H1 (cell line): Measurements from ENCODE around the gene PLA2G4E. TPM values are rescaled to one million over a fixed set of nuclear protein-coding genes. Genes with fewer than 3 reads are reported as not detected.

Source experiments
- CTCF ChIA-PET: fragments of 300-600 bp; sonication (Branson Sonifier 250); formaldehyde crosslinking; loops from one replicate; lab custom pipeline; 2021; ENCODE audit not compliant: partially characterized antibody; lab: Charles Lee
- POLR2A ChIA-PET: fragments of 300-600 bp; sonication (Branson Sonifier 250); formaldehyde crosslinking; loops from one replicate; lab custom pipeline; 2021; ENCODE audit warnings: inconsistent platforms; ENCODE audit not compliant: partially characterized antibody; lab: Charles Lee
- DNase-seq, 2 experiments: peaks; one replicate each; pipeline versions ENCODE4 v3.0.0 to v3.0.0-alpha.2; 2010 to 2022; ENCODE audit warnings: low spot score in 2 of 2, low read depth in 1 of 2, mixed read lengths in 1 of 2
- FAIRE-seq: peaks from 2 replicates; lab custom pipeline; 2011; peaks lifted over from hg19 to GRCh38; lab: Jason Lieb, UNC
- H2AFZ ChIP-seq: 2 replicates; pipeline ENCODE4 v1.8.1; 2012; ENCODE audit warnings: low read length, inconsistent platforms
- H2AK5ac ChIP-seq: 2 replicates; pipeline ENCODE4 v1.6.1; 2013; ENCODE audit warnings: low read depth, low read length
- H2BK120ac ChIP-seq: replicated peaks from 2 replicates; pipeline ENCODE3; 2013; ENCODE audit warnings: low read depth, low read length, inconsistent platforms
- H2BK12ac ChIP-seq: 2 replicates; pipeline ENCODE4 v1.6.1; 2013; ENCODE audit warnings: low read depth, low read length
- H2BK15ac ChIP-seq: 2 replicates; pipeline ENCODE4 v1.6.1; 2013; ENCODE audit warnings: low read length
- H2BK20ac ChIP-seq: 2 replicates; pipeline ENCODE4 v1.6.1; 2013; ENCODE audit warnings: low read length
- H2BK5ac ChIP-seq: 2 replicates; pipeline ENCODE4 v1.6.1; 2013; ENCODE audit warnings: low read depth, low read length
- H3K14ac ChIP-seq: 2 replicates; pipeline ENCODE4 v1.6.1; 2013; ENCODE audit warnings: inconsistent platforms; ENCODE audit not compliant: insufficient read length
- H3K18ac ChIP-seq: 2 replicates; pipeline ENCODE4 v1.6.1; 2013; ENCODE audit warnings: low read length; ENCODE audit errors: extremely low read depth
- H3K23ac ChIP-seq: 2 replicates; pipeline ENCODE4 v1.6.1; 2013; ENCODE audit warnings: inconsistent platforms; ENCODE audit not compliant: insufficient read length
- H3K23me2 ChIP-seq: 2 replicates; pipeline ENCODE4 v1.6.1; 2013; ENCODE audit warnings: low read depth, low read length
- H3K27ac ChIP-seq: 2 replicates; pipeline ENCODE4 v1.6.1; 2011; ENCODE audit warnings: low read depth, low read length, inconsistent platforms
- H3K27me3 ChIP-seq, 4 experiments: replicated peaks in 1 of 4; 1 replicate in 1 of 4; 2 replicates in 3 of 4; pipeline versions ENCODE4 v1.6.1 to v1.8.1; 2011 to 2013; ENCODE audit warnings: low read length in 3 of 4, mild to moderate bottlenecking in 3 of 4, inconsistent platforms in 2 of 4, mixed read lengths in 2 of 4, moderate library complexity in 1 of 4; ENCODE audit not compliant: control insufficient read depth in 3 of 4, insufficient read depth in 3 of 4; ENCODE audit errors: extremely low read depth in 1 of 4
- H3K36me3 ChIP-seq, 4 experiments: 2 replicates each; pipeline versions ENCODE4 v1.6.1 to v1.8.1; 2011 to 2013; ENCODE audit warnings: mild to moderate bottlenecking in 4 of 4, low read length in 3 of 4, moderate library complexity in 2 of 4, control low read depth in 1 of 4, inconsistent platforms in 1 of 4; ENCODE audit not compliant: insufficient read depth in 4 of 4, control insufficient read depth in 2 of 4
- H3K4ac ChIP-seq: replicated peaks from 2 replicates; pipeline ENCODE3; 2013; ENCODE audit warnings: low read length, low read depth, mixed read lengths, inconsistent platforms; ENCODE audit not compliant: insufficient read length
- H3K4me1 ChIP-seq, 4 experiments: replicated peaks in 1 of 4; 1 replicate in 1 of 4; 2 replicates in 3 of 4; pipeline versions ENCODE4 v1.6.1 to v1.8.1; 2011 to 2013; ENCODE audit warnings: low read length in 3 of 4, inconsistent platforms in 2 of 4, mixed read lengths in 1 of 4; ENCODE audit not compliant: insufficient read depth in 4 of 4, control insufficient read depth in 3 of 4
- H3K4me2 ChIP-seq, 2 experiments: 2 replicates each; pipeline versions ENCODE4 v1.6.1 to v1.8.1; 2011 to 2013; ENCODE audit warnings: low read depth in 2 of 2, low read length in 2 of 2, control low read depth in 1 of 2, inconsistent platforms in 1 of 2, mild to moderate bottlenecking in 1 of 2; ENCODE audit not compliant: insufficient read depth in 1 of 2
- H3K4me3 ChIP-seq, 4 experiments: fragments of 200-600, 300-600 bp in 1 of 4; sonication (generic), shearing (Covaris generic), sonication (Bioruptor Twin) in 1 of 4; 2 replicates each; pipeline versions ENCODE4 v1.5.1 to v1.8.1; 2011 to 2016; ENCODE audit warnings: low read length in 4 of 4, low read depth in 3 of 4, control low read depth in 2 of 4, inconsistent platforms in 2 of 4, mild to moderate bottlenecking in 2 of 4, mixed read lengths in 1 of 4, moderate library complexity in 1 of 4; ENCODE audit not compliant: insufficient read depth in 2 of 4; ENCODE audit errors: extremely low read depth in 1 of 4
- H3K56ac ChIP-seq: replicated peaks from 2 replicates; pipeline ENCODE3; 2013; ENCODE audit warnings: low read depth, mild to moderate bottlenecking, mixed read lengths, low read length, inconsistent platforms; ENCODE audit not compliant: insufficient read length
- H3K79me1 ChIP-seq: 2 replicates; pipeline ENCODE4 v1.6.1; 2013; ENCODE audit warnings: low read depth, low read length, control low read depth
- H3K79me2 ChIP-seq, 2 experiments: 2 replicates each; pipeline versions ENCODE4 v1.6.1 to v1.8.1; 2012 to 2013; ENCODE audit warnings: low read length in 2 of 2, mild to moderate bottlenecking in 2 of 2, inconsistent platforms in 1 of 2; ENCODE audit not compliant: insufficient read depth in 2 of 2, control insufficient read depth in 1 of 2
- H3K9ac ChIP-seq, 4 experiments: replicated peaks in 1 of 4; 1 replicate in 1 of 4; 2 replicates in 3 of 4; pipeline versions ENCODE4 v1.6.1 to v1.8.1; 2011 to 2013; ENCODE audit warnings: low read depth in 3 of 4, low read length in 3 of 4, control low read depth in 2 of 4, mild to moderate bottlenecking in 2 of 4, moderate library complexity in 2 of 4, inconsistent platforms in 1 of 4; ENCODE audit errors: extremely low read depth in 1 of 4
- H3K9me3 ChIP-seq, 2 experiments: 2 replicates each; pipeline versions ENCODE4 v1.6.1 to v1.8.1; 2012 to 2013; ENCODE audit warnings: mild to moderate bottlenecking in 2 of 2, moderate library complexity in 2 of 2, control low read depth in 1 of 2, inconsistent platforms in 1 of 2, low read depth in 1 of 2, low read length in 1 of 2, mixed read lengths in 1 of 2; ENCODE audit not compliant: insufficient read depth in 2 of 2
- H4K20me1 ChIP-seq, 2 experiments: replicated peaks in 1 of 2; 2 replicates each; pipeline versions ENCODE3 to v1.8.1; 2011 to 2013; ENCODE audit warnings: inconsistent platforms in 2 of 2, low read length in 2 of 2, mild to moderate bottlenecking in 1 of 2; ENCODE audit not compliant: insufficient read depth in 2 of 2, control insufficient read depth in 1 of 2
- H4K5ac ChIP-seq: 2 replicates; pipeline ENCODE4 v1.6.1; 2013; ENCODE audit warnings: low read length, low read depth, mixed read lengths, inconsistent platforms; ENCODE audit not compliant: insufficient read length
- H4K8ac ChIP-seq: 2 replicates; pipeline ENCODE4 v1.8.0; 2013; ENCODE audit warnings: mild to moderate bottlenecking, moderate library complexity, low read length, inconsistent platforms; ENCODE audit not compliant: insufficient read depth; ENCODE audit errors: extremely low read depth
- H4K91ac ChIP-seq: replicated peaks from 2 replicates; pipeline ENCODE3; 2013; ENCODE audit warnings: low read length, mixed read lengths, inconsistent platforms; ENCODE audit not compliant: insufficient read length
- BRCA1 ChIP-seq: IDR thresholded peaks from 2 replicates; pipeline ENCODE4 v1.6.1; 2012; ENCODE audit warnings: low read depth, low read length, improper control_type of control experiment
- E2F6 ChIP-seq: IDR thresholded peaks from 2 replicates; pipeline ENCODE4 v1.6.1; 2012; ENCODE audit warnings: inconsistent platforms
- EGR1 ChIP-seq: IDR thresholded peaks from 2 replicates; pipeline ENCODE4 v1.6.1; 2011; ENCODE audit warnings: low read depth, low read length, borderline replicate concordance
- EP300 ChIP-seq, 2 experiments: IDR thresholded peaks; 1 replicate in 1 of 2; 2 replicates in 1 of 2; pipeline ENCODE4 v1.6.1; 2011 to 2012; ENCODE audit warnings: low read depth in 2 of 2, low read length in 2 of 2, mild to moderate bottlenecking in 2 of 2, borderline replicate concordance in 1 of 2, inconsistent platforms in 1 of 2, moderate library complexity in 1 of 2
- KDM4A ChIP-seq: IDR thresholded peaks from one replicate; pipeline ENCODE4 v1.7.1; 2012; ENCODE audit warnings: low read depth, mild to moderate bottlenecking, moderate library complexity, low read length, inconsistent platforms; ENCODE audit not compliant: severe bottlenecking
- MAX ChIP-seq: IDR thresholded peaks from 2 replicates; pipeline ENCODE4 v1.6.1; 2012; ENCODE audit warnings: inconsistent platforms
- NANOG ChIP-seq: IDR thresholded peaks from 2 replicates; pipeline ENCODE4 v1.6.1; 2011; ENCODE audit warnings: low read length, low read depth, mild to moderate bottlenecking, inconsistent platforms; ENCODE audit not compliant: insufficient read depth, poor library complexity, severe bottlenecking
- SIX5 ChIP-seq: IDR thresholded peaks from 2 replicates; pipeline ENCODE4 v1.6.1; 2011; ENCODE audit warnings: mild to moderate bottlenecking, low read depth, low read length
- TAF1 ChIP-seq: IDR thresholded peaks from 2 replicates; pipeline ENCODE4 v1.6.1; 2011; ENCODE audit warnings: mild to moderate bottlenecking, low read depth, low read length
- TCF12 ChIP-seq: IDR thresholded peaks from 2 replicates; pipeline ENCODE4 v1.6.1; 2011; ENCODE audit warnings: low read depth, mild to moderate bottlenecking, low read length
- YY1 ChIP-seq: IDR thresholded peaks from 2 replicates; pipeline ENCODE4 v1.6.1; 2011; ENCODE audit warnings: low read depth, mild to moderate bottlenecking, low read length
- ZNF274 ChIP-seq: IDR thresholded peaks from 2 replicates; pipeline ENCODE4 v1.7.0; 2012; ENCODE audit warnings: low read length, borderline replicate concordance; ENCODE audit errors: extremely low read depth
- WGBS, 2 experiments: shearing (Covaris generic) in 1 of 2; methylation state at CpG; one replicate each; pipeline versions ENCODE4 v1.1.6 to v1.1.7; 2013 to 2015; ENCODE audit warnings: low lambda C conversion rate in 2 of 2, mixed read lengths in 2 of 2, inconsistent platforms in 1 of 2, low coverage in 1 of 2, missing lambda C conversion rate in 1 of 2; ENCODE audit not compliant: insufficient replicate concordance in 2 of 2, insufficient coverage in 1 of 2, insufficient read length in 1 of 2; ENCODE audit errors: extremely low coverage in 1 of 2, missing lambda C conversion rate in 1 of 2; 5-methylcytosine and 5-hydroxymethylcytosine counted together
- polyA plus RNA-seq, 7 experiments: library from polyadenylated mRNA; depleted of rRNA in 3 of 7; stranded (reverse) in 5 of 7; unstranded in 2 of 7; fragments of >200 nt in 5 of 7; fragments of 200-250 nt in 2 of 7; gene quantifications; 1 replicate in 5 of 7; 2 replicates in 1 of 7; 4 replicates in 1 of 7; pipeline versions ENCODE4 v1.2.1 to v1.2.3, GENCODE V29; 2011 to 2013; ENCODE audit warnings: missing spikeins in 2 of 7, mixed read lengths in 2 of 7
- total RNA-seq: library from RNA; stranded (reverse); fragmentation: NEBNext Ultra II Directional; extraction: Animal tissue kit (Norgen Biotek cat#: 25700); gene quantifications from 2 replicates; pipeline ENCODE4 v1.2.1, GENCODE V29; 2021

PLA2G4E gene
- total and polyA plus RNA-seq, 2 of the 8 experiments (the other 6 are each of a cell fraction or from before 2014, with no cell fraction given), result 0.03 TPM; not detected in 1

DNA sequence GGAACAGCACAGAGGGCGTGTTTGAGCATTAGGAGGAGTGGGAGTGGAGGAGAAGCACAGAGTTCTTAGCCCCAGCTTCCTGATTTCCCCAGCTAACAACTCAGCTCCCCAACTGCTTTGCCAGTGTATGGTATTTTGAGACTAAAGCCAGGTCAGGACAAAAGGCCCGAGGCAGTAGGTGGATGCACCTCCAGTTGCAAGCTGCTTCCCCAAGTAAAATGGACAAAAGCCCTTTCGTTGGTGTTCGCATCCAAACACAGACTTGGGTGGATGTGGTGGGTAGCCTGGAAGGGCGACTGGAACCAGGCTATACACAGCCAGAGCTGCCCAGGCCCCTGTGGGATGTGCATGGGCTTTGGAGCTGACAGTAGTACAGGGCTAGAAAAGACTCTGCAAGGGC is 36.2 kb downstream of the PLA2G4E start:
- Histone ChIP-seq H3K4me3 (no peak overlapping the region), H2BK120ac (no peak overlapping the region), H4K91ac (no peak overlapping the region), H3K9me3 (no peaks in the 10 kb centered on the region), H3K36me3 (no peaks in the 10 kb centered on the region), H3K79me1 (no peaks in the 10 kb centered on the region), H3K56ac (no peak overlapping the region), H4K8ac (no peak overlapping the region), H3K9ac (no peak overlapping the region), H3K4me2 (no peak overlapping the region), H3K79me2 (no peaks in the 10 kb centered on the region), H3K18ac (no peak overlapping the region), H3K23ac (no peak overlapping the region), H3K23me2 (no peaks in the 10 kb centered on the region), H2BK20ac (no peak overlapping the region), H3K27me3 (no peaks in the 10 kb centered on the region; a peak in 1 of 7 replicates), H2AK5ac (no peak overlapping the region), H2BK15ac (no peak overlapping the region), H2AFZ (no peak overlapping the region), H3K27ac (no peak overlapping the region), H3K14ac (no peak overlapping the region), H3K4me1 (peaks cover 0 to under 1% (median 0%) of the 10 kb centered on the region in 4 experiments; a peak in 4 of 7 replicates), H2BK12ac (no peak overlapping the region), H3K4ac (no peak overlapping the region), H2BK5ac (no peak overlapping the region), H4K5ac (no peak overlapping the region), H4K20me1 (no peaks in the 10 kb centered on the region)
- FAIRE-seq, result no peak
- CTCF ChIA-PET, result interaction anchor here (1.3 to 16.4 kb wide), 11 partner anchors 10 to 154 kb away, joined by 3 to 252 read pairs (median 15); partner anchors contain the start of gene EHD4
- WGBS, 2 experiments, result 87% methylated on average over 5 of the region's 5 CpGs; no CpG with 5 or more reads in 1 of the 2 experiments
- DNase-seq, result no peak
- POLR2A ChIA-PET, result interaction anchor here (0.8 to 1.2 kb wide), 2 partner anchors 10 to 12 kb away, joined by 3 read pairs; partner anchors contain the start of gene EHD4
- no peak for TF ChIP-seq NANOG
- no peak for TF ChIP-seq BRCA1
- no peak for TF ChIP-seq EGR1
- TF ChIP-seq KDM4A, result no peak
- no peak for TF ChIP-seq EP300 (IDR thresholded peaks at IDR 0.05; ENCODE audit: borderline replicate concordance in 1 of 2, low read depth in 2 of 2, low read length in 2 of 2)
- no peak for TF ChIP-seq TAF1
- no peak for TF ChIP-seq E2F6
- TF ChIP-seq MAX, result no peak
- no peak for TF ChIP-seq SIX5
- no peak for TF ChIP-seq ZNF274
- no peak for TF ChIP-seq YY1
- no peak for TF ChIP-seq TCF12
